H9 (cell line): ENCODE results near the gene ERVFRD-1. TPM values are rescaled to one million over a fixed set of nuclear protein-coding genes. Genes with fewer than 3 reads are reported as not detected.

Source experiments
- DNase-seq: peaks from one replicate; pipeline ENCODE4 v3.0.0-alpha.2; 2017
- H2AFZ ChIP-seq: one replicate; pipeline ENCODE4 v1.6.1; 2013; ENCODE audit warnings: mild to moderate bottlenecking, low read length, control low read depth, moderate library complexity
- H2AK5ac ChIP-seq: 2 replicates; pipeline ENCODE4 v1.6.1; 2013; ENCODE audit warnings: low read length, control low read depth, mixed read lengths; ENCODE audit not compliant: insufficient read length
- H2BK120ac ChIP-seq: one replicate; pipeline ENCODE4 v1.6.1; 2013; ENCODE audit warnings: low read depth, mild to moderate bottlenecking, low read length, control low read depth, inconsistent platforms; ENCODE audit not compliant: poor library complexity, severe bottlenecking
- H2BK12ac ChIP-seq: 2 replicates; pipeline ENCODE4 v1.6.1; 2013; ENCODE audit warnings: low read length, control low read depth, mixed read lengths, low read depth; ENCODE audit not compliant: insufficient read length
- H2BK15ac ChIP-seq: 2 replicates; pipeline ENCODE4 v1.6.1; 2013; ENCODE audit warnings: low read depth, low read length, control low read depth
- H2BK20ac ChIP-seq: one replicate; pipeline ENCODE4 v1.6.1; 2013; ENCODE audit warnings: low read depth, mild to moderate bottlenecking, low read length, control low read depth, inconsistent platforms; ENCODE audit not compliant: poor library complexity, severe bottlenecking
- H2BK5ac ChIP-seq: 2 replicates; pipeline ENCODE4 v1.6.1; 2013; ENCODE audit warnings: low read length, control low read depth, mixed read lengths; ENCODE audit not compliant: insufficient read length
- H3K14ac ChIP-seq: 2 replicates; pipeline ENCODE4 v1.6.1; 2013; ENCODE audit warnings: low read length, control low read depth; ENCODE audit not compliant: insufficient read depth
- H3K18ac ChIP-seq: 2 replicates; pipeline ENCODE4 v1.6.1; 2013; ENCODE audit warnings: low read depth, mild to moderate bottlenecking, mixed read lengths, low read length, control low read depth; ENCODE audit not compliant: insufficient read length
- H3K23ac ChIP-seq: 2 replicates; pipeline ENCODE4 v1.6.1; 2013; ENCODE audit warnings: low read length, control low read depth, mixed read lengths, low read depth; ENCODE audit not compliant: insufficient read length
- H3K23me2 ChIP-seq: 2 replicates; pipeline ENCODE4 v1.6.1; 2013; ENCODE audit warnings: low read depth, mild to moderate bottlenecking, mixed read lengths, low read length, control low read depth; ENCODE audit not compliant: insufficient read length, poor library complexity, severe bottlenecking
- H3K27ac ChIP-seq: 2 replicates; pipeline ENCODE4 v1.5.1; 2013; ENCODE audit warnings: low read length, control low read depth, mixed read lengths, low read depth; ENCODE audit not compliant: insufficient read length
- H3K27me3 ChIP-seq: 2 replicates; pipeline ENCODE4 v1.6.1; 2013; ENCODE audit warnings: low read length, control low read depth, inconsistent platforms; ENCODE audit not compliant: insufficient read depth
- H3K4ac ChIP-seq: 2 replicates; pipeline ENCODE4 v1.6.1; 2013; ENCODE audit warnings: low read depth, mild to moderate bottlenecking, control low read depth, inconsistent platforms, low read length, moderate library complexity
- H3K4me1 ChIP-seq: 2 replicates; pipeline ENCODE4 v1.6.1; 2013; ENCODE audit warnings: low read length, control low read depth, inconsistent platforms; ENCODE audit not compliant: insufficient read depth
- H3K4me2 ChIP-seq: 2 replicates; pipeline ENCODE4 v1.6.1; 2013; ENCODE audit warnings: low read length, control low read depth, mixed read lengths; ENCODE audit not compliant: insufficient read length, insufficient read depth
- H3K56ac ChIP-seq: 2 replicates; pipeline ENCODE4 v1.6.1; 2013; ENCODE audit warnings: low read depth, mild to moderate bottlenecking, mixed read lengths, low read length, control low read depth; ENCODE audit not compliant: insufficient read length
- H3K79me1 ChIP-seq: 2 replicates; pipeline ENCODE4 v1.6.1; 2013; ENCODE audit warnings: low read depth, mild to moderate bottlenecking, moderate library complexity, low read length, control low read depth, inconsistent platforms; ENCODE audit not compliant: insufficient read depth, poor library complexity, severe bottlenecking
- H3K79me2 ChIP-seq: 2 replicates; pipeline ENCODE4 v1.6.1; 2013; ENCODE audit warnings: low read length, control low read depth, inconsistent platforms; ENCODE audit not compliant: insufficient read depth
- H3K9ac ChIP-seq: 2 replicates; pipeline ENCODE4 v1.6.1; 2013; ENCODE audit warnings: low read length, control low read depth, mixed read lengths; ENCODE audit not compliant: insufficient read length; ENCODE audit errors: extremely low read depth
- H3K9me3 ChIP-seq: one replicate; pipeline ENCODE4 v1.6.1; 2013; ENCODE audit warnings: low read depth, low read length, inconsistent platforms; ENCODE audit not compliant: control insufficient read depth
- H3T11ph ChIP-seq: one replicate; pipeline ENCODE4 v1.6.1; 2013; ENCODE audit warnings: mild to moderate bottlenecking, low read length, control low read depth, inconsistent platforms
- H4K20me1 ChIP-seq: one replicate; pipeline ENCODE4 v1.6.1; 2013; ENCODE audit not compliant: control insufficient read depth, insufficient read length, insufficient read depth
- H4K5ac ChIP-seq: 2 replicates; pipeline ENCODE4 v1.6.1; 2013; ENCODE audit warnings: low read depth, mild to moderate bottlenecking, mixed read lengths, low read length, control low read depth; ENCODE audit not compliant: insufficient read length
- H4K8ac ChIP-seq: replicated peaks from 2 replicates; pipeline ENCODE4 v1.6.1; 2013; ENCODE audit warnings: low read length, control low read depth, mixed read lengths, low read depth; ENCODE audit not compliant: insufficient read length
- H4K91ac ChIP-seq: 2 replicates; pipeline ENCODE4 v1.6.1; 2013; ENCODE audit warnings: low read depth, mild to moderate bottlenecking, moderate library complexity, mixed read lengths, low read length, control low read depth; ENCODE audit not compliant: insufficient read length
- H3K27ac Mint-ChIP-seq, 3 experiments: 2 replicates in 2 of 3; 3 replicates in 1 of 3; pipeline ENCODE4 v1.8.0; 2020 to 2021; ENCODE audit warnings: mixed read lengths in 3 of 3, mild to moderate bottlenecking in 1 of 3, moderate library complexity in 1 of 3
- H3K27me3 Mint-ChIP-seq: 2 replicates; pipeline ENCODE4 v1.8.0; 2021; ENCODE audit warnings: low read depth, mild to moderate bottlenecking, moderate library complexity, mixed read lengths
- H3K36me3 Mint-ChIP-seq, 3 experiments: 2 replicates in 2 of 3; 3 replicates in 1 of 3; pipeline ENCODE4 v1.8.0; 2020 to 2021; ENCODE audit warnings: low read depth in 3 of 3, mixed read lengths in 3 of 3; ENCODE audit not compliant: insufficient read depth in 1 of 3
- H3K4me1 Mint-ChIP-seq, 2 experiments: 2 replicates each; pipeline ENCODE4 v1.8.0; 2020; ENCODE audit warnings: mixed read lengths in 2 of 2
- H3K4me3 Mint-ChIP-seq, 2 experiments: 2 replicates in 1 of 2; 3 replicates in 1 of 2; pipeline ENCODE4 v1.8.0; 2020 to 2021; ENCODE audit warnings: mild to moderate bottlenecking in 2 of 2, mixed read lengths in 2 of 2, moderate library complexity in 1 of 2
- H3K9me3 Mint-ChIP-seq, 2 experiments: 2 replicates in 1 of 2; 3 replicates in 1 of 2; pipeline ENCODE4 v1.8.0; 2020; ENCODE audit warnings: mild to moderate bottlenecking in 2 of 2, mixed read lengths in 2 of 2, moderate library complexity in 1 of 2
- CTCF ChIP-seq: fragments of 200-600 bp; sonication (generic); conservative IDR thresholded peaks from 3 replicates; pipeline ENCODE4 v1.8.0; 2021; ENCODE audit warnings: antibody characterized with exemption, mild to moderate bottlenecking
- WGBS: extraction: QIAGEN DNeasy Blood & Tissue Kit; methylation state at CpG from one replicate; pipeline ENCODE4 v1.1.7; 2013; ENCODE audit warnings: missing lambda C conversion rate, low lambda C conversion rate, mixed read lengths; ENCODE audit not compliant: insufficient read length; ENCODE audit errors: extremely low coverage; 5-methylcytosine and 5-hydroxymethylcytosine counted together
- total RNA-seq: library from RNA; stranded (reverse); gene quantifications from 2 replicates; pipeline ENCODE4 v1.2.1, GENCODE V29; 2021

Gene ERVFRD-1
- total RNA-seq, 1 experiment from 2014 or later, result not detected

- no peak for DNase-seq
Observed at GRCh38 chr6:11093376-11093625, 18.2 kb downstream of the ERVFRD-1 start.

More at GRCh38 chr6:11093376-11093625, 18.2 kb downstream of the ERVFRD-1 start:
- H2BK15ac ChIP-seq, result no peak overlapping the region
- H2BK12ac ChIP-seq, result no peak overlapping the region
- H3K56ac ChIP-seq, result no peak overlapping the region
- H3K79me1 ChIP-seq, result no peaks in the 10 kb centered on the region
- peak overlapping the region; percentile 79 for H3K9ac ChIP-seq
- H3K4me3 Mint-ChIP-seq, result peak overlapping the region; percentile 89 to 93
- no peak overlapping the region for H3K23ac ChIP-seq
- H3K27ac ChIP-seq, result peak overlapping the region; percentile 6
- peaks cover 22 to 24% of the 10 kb centered on the region in 2 experiments for H3K4me1 Mint-ChIP-seq
- H4K8ac ChIP-seq, result no peak overlapping the region
- peaks cover 4% of the 10 kb centered on the region; the same call in 1 of the 2 replicates for H3K4me1 ChIP-seq
- H4K91ac ChIP-seq, result no peak overlapping the region
- peak overlapping the region; percentile 2 for H2AFZ ChIP-seq
- H3K79me2 ChIP-seq, result peaks cover 12% of the 10 kb centered on the region; the same call in 1 of the 2 replicates
- TF ChIP-seq CTCF, result no peak
- no peak overlapping the region for H2BK120ac ChIP-seq
- H3K36me3 Mint-ChIP-seq, result peaks cover 2 to 4% (median 2%) of the 10 kb centered on the region in 3 experiments; a peak in 3 of 7 replicates
- H4K20me1 ChIP-seq, result no peaks in the 10 kb centered on the region
- H3K18ac ChIP-seq, result peak overlapping the region; percentile 60
- no peaks in the 10 kb centered on the region for H3K27me3 ChIP-seq
- no peaks in the 10 kb centered on the region; a peak in 1 of 5 replicates for H3K9me3 Mint-ChIP-seq
- WGBS, result no CpG with 5 or more reads among the region's 17 CpGs
- H3K14ac ChIP-seq, result peak overlapping the region; percentile 81; the same call in 1 of the 2 replicates
- no peak overlapping the region for H2BK5ac ChIP-seq
- peaks cover 8% of the 10 kb centered on the region for H3K23me2 ChIP-seq
- no peak overlapping the region for H3T11ph ChIP-seq
- H3K9me3 ChIP-seq, result no peaks in the 10 kb centered on the region
- no peak overlapping the region for H4K5ac ChIP-seq
- no peak overlapping the region for H2BK20ac ChIP-seq
- H3K4ac ChIP-seq, result no peak overlapping the region
- no peak overlapping the region for H2AK5ac ChIP-seq
- H3K4me2 ChIP-seq, result peak overlapping the region; percentile 78
- no peaks in the 10 kb centered on the region for H3K27me3 Mint-ChIP-seq
- peak overlapping the region; percentile 49 to 95 (median 89); a peak in 5 of 7 replicates for H3K27ac Mint-ChIP-seq
